ENCODE measurements around the gene ILRUN. TPM values are rescaled to one million over a fixed set of nuclear protein-coding genes. Genes with fewer than 3 reads are reported as not detected.
"Not testable (repeated sequence)": the region's sequence is repeated elsewhere in the genome, so short reads cannot be mapped to it uniquely, and the experiment has no call there.

ILRUN gene
- 47.8 TPM for polyA plus RNA-seq (2013)

GRCh38 chr6:34696739-34697543 lies at the start of gene ILRUN:
Gene ILRUN, minus strand, starts transcription at chr6:34696767. Its CDS starts 164 bp downstream, at chr6:34696603.
- Histone ChIP-seq H3K4me3 (ENCODE audit: control insufficient read depth in 1 of 7, extremely low read depth in 1 of 7, insufficient read depth in 4 of 7, low read depth in 2 of 7, low read length in 6 of 7) (peak within 1 kb of the TSS; percentile 85 to 99 (median 93)), H3K27ac (ENCODE audit: insufficient read depth in 1 of 2, low read depth in 1 of 2, low read length in 2 of 2, poor library complexity in 1 of 2, severe bottlenecking in 2 of 2) (peak within 1 kb of the TSS; percentile 84 to 96), H3K4me1 (ENCODE audit: control extremely low read depth in 1 of 4, control insufficient read depth in 4 of 4, insufficient read depth in 4 of 4, low read length in 3 of 4) (peaks cover 9 to 37% (median 25%) of the 10 kb centered on the region in 4 experiments), H3K27me3 (replicated peaks in 2 of 5; ENCODE audit: control insufficient read depth in 4 of 5, insufficient read depth in 5 of 5, low read length in 4 of 5) (no peaks in the 10 kb centered on the region), H3K36me3 (ENCODE audit: control insufficient read depth in 4 of 4, insufficient read depth in 4 of 4, low read length in 3 of 4) (peaks cover 0 to 7% (median under 1%) of the 10 kb centered on the region in 4 experiments), H3K9me3 (ENCODE audit: control extremely low read depth in 1 of 5, control insufficient read depth in 4 of 5, insufficient read depth in 2 of 5, low read depth in 1 of 5, low read length in 4 of 5) (no peaks in the 10 kb centered on the region)
- ChIA-PET CTCF (interaction anchor here (0.8 to 1.3 kb wide), 3 partner anchors 21 to 43 kb away, joined by 3 to 4 read pairs (median 3); no protein-coding TSS in a partner anchor), POLR2A (interaction anchor here (0.5 to 1.6 kb wide), 5 partner anchors 25 to 57 kb away, joined by 3 to 11 read pairs (median 4); no protein-coding TSS in a partner anchor)
- peak; percentile 94 to 96 (median 96) for DNase-seq
- 11% methylated on average over 11 of the region's 49 CpGs for WGBS (ENCODE audit: insufficient coverage)

DNA sequence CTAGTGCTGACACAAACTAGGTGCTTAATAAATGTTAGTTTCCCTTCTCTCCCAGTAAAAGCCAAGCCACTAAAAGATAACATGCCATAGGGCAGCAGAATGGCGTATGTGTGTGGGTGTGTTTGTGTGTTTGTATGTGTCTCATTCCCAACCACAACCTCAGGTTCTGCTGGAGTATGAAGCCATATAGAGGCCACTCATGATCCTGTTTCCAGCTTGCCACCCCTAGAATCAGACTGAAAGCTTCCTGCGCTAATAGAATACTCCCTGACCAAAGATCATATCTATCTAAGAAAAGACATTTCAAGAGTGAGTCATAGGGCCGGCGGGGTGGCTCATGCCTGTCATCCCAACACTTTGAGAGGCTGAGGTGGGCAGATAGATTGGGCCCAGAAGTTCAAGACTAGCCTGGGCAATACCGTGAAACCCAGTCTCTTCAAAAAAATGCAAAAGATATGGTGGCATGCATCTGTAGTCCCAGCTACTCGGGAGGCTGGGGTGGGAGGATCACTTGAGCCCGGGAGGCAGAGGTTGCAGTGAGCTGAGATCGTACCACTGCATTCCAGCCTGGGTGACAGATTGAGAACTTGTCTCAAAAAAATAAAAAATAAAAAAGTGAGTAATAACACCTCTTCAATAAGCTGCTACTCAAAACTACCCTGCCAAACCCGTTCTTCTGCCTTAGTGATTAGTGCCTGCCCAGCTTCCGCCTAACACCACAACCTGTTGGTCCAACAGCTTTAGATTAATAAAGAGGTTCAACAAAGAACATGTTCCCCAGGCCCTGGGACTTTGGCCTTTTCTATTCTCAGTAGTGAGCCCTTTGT lies 48.9 kb upstream of the ILRUN start:
- Histone ChIP-seq H3K4me1 (ENCODE audit: control extremely low read depth in 1 of 4, control insufficient read depth in 4 of 4, insufficient read depth in 4 of 4, low read length in 3 of 4) (no peaks in the 10 kb centered on the region), H3K27me3 (replicated peaks in 2 of 5; ENCODE audit: control insufficient read depth in 4 of 5, insufficient read depth in 5 of 5, low read length in 4 of 5) (no peaks in the 10 kb centered on the region), H3K4me3 (ENCODE audit: control insufficient read depth in 1 of 7, extremely low read depth in 1 of 7, insufficient read depth in 4 of 7, low read depth in 2 of 7, low read length in 6 of 7) (no peak overlapping the region), H3K9me3 (ENCODE audit: control extremely low read depth in 1 of 5, control insufficient read depth in 4 of 5, insufficient read depth in 2 of 5, low read depth in 1 of 5, low read length in 4 of 5) (no peaks in the 10 kb centered on the region), H3K27ac (ENCODE audit: insufficient read depth in 1 of 2, low read depth in 1 of 2, low read length in 2 of 2, poor library complexity in 1 of 2, severe bottlenecking in 2 of 2) (no peak overlapping the region), H3K36me3 (ENCODE audit: control insufficient read depth in 4 of 4, insufficient read depth in 4 of 4, low read length in 3 of 4) (no peaks in the 10 kb centered on the region)
- DNase-seq, result peak in 1 of 3 donors; percentile 21
- 91% methylated on average over 7 of the region's 10 CpGs for WGBS (ENCODE audit: insufficient coverage)
- ChIA-PET POLR2A (no interaction called here), CTCF (interaction anchor here (0.6 to 0.9 kb wide), 2 partner anchors 13 to 45 kb away, joined by 3 read pairs; no protein-coding TSS in a partner anchor)

- H3K27ac ChIP-seq (ENCODE audit: insufficient read depth in 1 of 2, low read depth in 1 of 2, low read length in 2 of 2, poor library complexity in 1 of 2, severe bottlenecking in 2 of 2); H3K4me3 ChIP-seq (ENCODE audit: control insufficient read depth in 1 of 7, extremely low read depth in 1 of 7, insufficient read depth in 4 of 7, low read depth in 2 of 7, low read length in 6 of 7); H3K4me1 ChIP-seq (ENCODE audit: control extremely low read depth in 1 of 4, control insufficient read depth in 4 of 4, insufficient read depth in 4 of 4, low read length in 3 of 4); H3K27me3 ChIP-seq (replicated peaks in 2 of 5; ENCODE audit: control insufficient read depth in 4 of 5, insufficient read depth in 5 of 5, low read length in 4 of 5); H3K36me3 ChIP-seq (ENCODE audit: control insufficient read depth in 4 of 4, insufficient read depth in 4 of 4, low read length in 3 of 4); H3K9me3 ChIP-seq (ENCODE audit: control extremely low read depth in 1 of 5, control insufficient read depth in 4 of 5, insufficient read depth in 2 of 5, low read depth in 1 of 5, low read length in 4 of 5); DNase-seq; CTCF ChIA-PET: not testable (repeated sequence)
- POLR2A ChIA-PET, result interaction anchor here (0.6 kb wide), 1 partner anchor 836 kb away, joined by 5 read pairs; no protein-coding TSS in a partner anchor
- WGBS (ENCODE audit: insufficient coverage), result 95% methylated on average over 9 of the region's 10 CpGs
Observed at GRCh38 chr6:34744294-34744647, 47.7 kb upstream of the ILRUN start.

GRCh38 chr6:34743625-34744293 lies 47.2 kb upstream of the ILRUN start:
- WGBS (ENCODE audit: insufficient coverage), result 86% methylated on average over 5 of the region's 7 CpGs
- H3K4me1 ChIP-seq (ENCODE audit: control extremely low read depth in 1 of 4, control insufficient read depth in 4 of 4, insufficient read depth in 4 of 4, low read length in 3 of 4), result no peaks in the 10 kb centered on the region
- POLR2A ChIA-PET, result no interaction called here
- H3K27me3 ChIP-seq (replicated peaks in 2 of 5; ENCODE audit: control insufficient read depth in 4 of 5, insufficient read depth in 5 of 5, low read length in 4 of 5), result no peaks in the 10 kb centered on the region
- no peak overlapping the region for H3K4me3 ChIP-seq (ENCODE audit: control insufficient read depth in 1 of 7, extremely low read depth in 1 of 7, insufficient read depth in 4 of 7, low read depth in 2 of 7, low read length in 6 of 7)
- DNase-seq, result no peak
- H3K9me3 ChIP-seq (ENCODE audit: control extremely low read depth in 1 of 5, control insufficient read depth in 4 of 5, insufficient read depth in 2 of 5, low read depth in 1 of 5, low read length in 4 of 5), result no peaks in the 10 kb centered on the region
- no peak overlapping the region for H3K27ac ChIP-seq (ENCODE audit: insufficient read depth in 1 of 2, low read depth in 1 of 2, low read length in 2 of 2, poor library complexity in 1 of 2, severe bottlenecking in 2 of 2)
- no peaks in the 10 kb centered on the region for H3K36me3 ChIP-seq (ENCODE audit: control insufficient read depth in 4 of 4, insufficient read depth in 4 of 4, low read length in 3 of 4)
- CTCF ChIA-PET, result interaction anchor here (0.6 kb wide), 1 partner anchor 551 kb away, joined by 5 read pairs; no protein-coding TSS in a partner anchor

- no peak overlapping the region for H3K27ac ChIP-seq (ENCODE audit: insufficient read depth in 1 of 2, low read depth in 1 of 2, low read length in 2 of 2, poor library complexity in 1 of 2, severe bottlenecking in 2 of 2)
- no peaks in the 10 kb centered on the region for H3K9me3 ChIP-seq (ENCODE audit: control extremely low read depth in 1 of 5, control insufficient read depth in 4 of 5, insufficient read depth in 2 of 5, low read depth in 1 of 5, low read length in 4 of 5)
- ChIA-PET POLR2A (interaction anchor here (0.7 kb wide), 1 partner anchor 102 kb away, joined by 5 read pairs; no protein-coding TSS in a partner anchor), CTCF (no interaction called here)
- DNase-seq, result no peak
- H3K27me3 ChIP-seq (replicated peaks in 2 of 5; ENCODE audit: control insufficient read depth in 4 of 5, insufficient read depth in 5 of 5, low read length in 4 of 5), result no peaks in the 10 kb centered on the region
- no peaks in the 10 kb centered on the region for H3K4me1 ChIP-seq (ENCODE audit: control extremely low read depth in 1 of 4, control insufficient read depth in 4 of 4, insufficient read depth in 4 of 4, low read length in 3 of 4)
- H3K36me3 ChIP-seq (ENCODE audit: control insufficient read depth in 4 of 4, insufficient read depth in 4 of 4, low read length in 3 of 4), result no peaks in the 10 kb centered on the region
- 100% methylated on average over 2 of the region's 4 CpGs for WGBS (ENCODE audit: insufficient coverage)
- no peak overlapping the region for H3K4me3 ChIP-seq (ENCODE audit: control insufficient read depth in 1 of 7, extremely low read depth in 1 of 7, insufficient read depth in 4 of 7, low read depth in 2 of 7, low read length in 6 of 7)
Observed at GRCh38 chr6:34742094-34742493, 45.5 kb upstream of the ILRUN start.

GRCh38 chr6:34736823-34737222 lies 40.3 kb upstream of the ILRUN start:
- no peak for DNase-seq
- H3K27ac ChIP-seq (ENCODE audit: insufficient read depth in 1 of 2, low read depth in 1 of 2, low read length in 2 of 2, poor library complexity in 1 of 2, severe bottlenecking in 2 of 2), result no peak overlapping the region
- 100% methylated on average over 3 of the region's 3 CpGs for WGBS (ENCODE audit: insufficient coverage)
- H3K4me3 ChIP-seq (ENCODE audit: control insufficient read depth in 1 of 7, extremely low read depth in 1 of 7, insufficient read depth in 4 of 7, low read depth in 2 of 7, low read length in 6 of 7), result no peak overlapping the region
- no peaks in the 10 kb centered on the region for H3K27me3 ChIP-seq (replicated peaks in 2 of 5; ENCODE audit: control insufficient read depth in 4 of 5, insufficient read depth in 5 of 5, low read length in 4 of 5)
- H3K9me3 ChIP-seq (ENCODE audit: control extremely low read depth in 1 of 5, control insufficient read depth in 4 of 5, insufficient read depth in 2 of 5, low read depth in 1 of 5, low read length in 4 of 5), result no peaks in the 10 kb centered on the region
- POLR2A ChIA-PET, result no interaction called here
- CTCF ChIA-PET, result interaction anchor here (0.8 kb wide), 1 partner anchor 79 kb away, joined by 3 read pairs; no protein-coding TSS in a partner anchor
- no peaks in the 10 kb centered on the region for H3K36me3 ChIP-seq (ENCODE audit: control insufficient read depth in 4 of 4, insufficient read depth in 4 of 4, low read length in 3 of 4)
- H3K4me1 ChIP-seq (ENCODE audit: control extremely low read depth in 1 of 4, control insufficient read depth in 4 of 4, insufficient read depth in 4 of 4, low read length in 3 of 4), result no peaks in the 10 kb centered on the region

All from common myeloid progenitor, CD34-positive (primary cell).